IMR-90 (cell line): ENCODE data around the gene CYTH1. TPM values are rescaled to one million over a fixed set of nuclear protein-coding genes. Genes with fewer than 3 reads are reported as not detected.

Experiments used
- ATAC-seq: fragments of 200-7000 bp; cut with Tn5 transposase; 2 replicates; pipeline ENCODE4 v1.9.1; 2020; ENCODE audit warnings: low read depth, mild to moderate bottlenecking, moderate library complexity
- BruUV-seq: library from RNA; stranded (reverse); fragments of 400-500 nt; replicated peaks from 2 replicates; lab custom pipeline; 2021; lab: Mats Ljungman, UMichigan
- CTCF ChIA-PET: fragments of 300-600 bp; formaldehyde crosslinking; extraction: SDS; loops from one replicate; lab custom pipeline; 2021; ENCODE audit warnings: antibody characterized with exemption; lab: Yijun Ruan, JAX
- POLR2A ChIA-PET: fragments of 300-600 bp; sonication (Branson Sonifier 250); formaldehyde crosslinking; loops from one replicate; lab custom pipeline; 2022; ENCODE audit warnings: antibody characterized with exemption; ENCODE audit not compliant: unreplicated experiment; lab: Charles Lee
- DNase-seq: peaks from one replicate; pipeline ENCODE4 v3.0.0; 2013
- H2AFZ ChIP-seq: replicated peaks from 2 replicates; pipeline ENCODE3; 2013; ENCODE audit warnings: low read length, mild to moderate bottlenecking; ENCODE audit not compliant: poor library complexity
- H2AK5ac ChIP-seq: 2 replicates; pipeline ENCODE4 v1.6.1; 2013; ENCODE audit warnings: low read depth, low read length, inconsistent platforms
- H2AK9ac ChIP-seq: replicated peaks from 2 replicates; pipeline ENCODE3; 2013; ENCODE audit warnings: mild to moderate bottlenecking, low read depth, low read length, moderate library complexity; ENCODE audit not compliant: poor library complexity
- H2BK120ac ChIP-seq: 2 replicates; pipeline ENCODE4 v1.6.1; 2013; ENCODE audit warnings: low read depth, low read length, inconsistent platforms
- H2BK15ac ChIP-seq: 3 replicates; pipeline ENCODE4 v1.6.1; 2013; ENCODE audit warnings: low read depth, low read length, inconsistent platforms
- H2BK20ac ChIP-seq: 2 replicates; pipeline ENCODE4 v1.6.1; 2013; ENCODE audit warnings: low read depth, mild to moderate bottlenecking, inconsistent platforms, low read length, moderate library complexity
- H2BK5ac ChIP-seq: 2 replicates; pipeline ENCODE4 v1.6.1; 2013; ENCODE audit warnings: mild to moderate bottlenecking, low read depth, low read length, inconsistent platforms; ENCODE audit not compliant: poor library complexity, severe bottlenecking
- H3K14ac ChIP-seq: replicated peaks from 2 replicates; pipeline ENCODE4 v1.6.1; 2013; ENCODE audit warnings: low read depth, low read length, inconsistent platforms
- H3K18ac ChIP-seq: 2 replicates; pipeline ENCODE4 v1.6.1; 2013; ENCODE audit warnings: low read depth, low read length, control low read depth
- H3K23ac ChIP-seq: 2 replicates; pipeline ENCODE4 v1.6.1; 2013; ENCODE audit warnings: low read depth, low read length, inconsistent platforms
- H3K27ac ChIP-seq: 2 replicates; pipeline ENCODE4 v1.5.1; 2013; ENCODE audit warnings: mild to moderate bottlenecking, control low read depth, low read length; ENCODE audit not compliant: insufficient read depth
- H3K27me3 ChIP-seq: 2 replicates; pipeline ENCODE4 v1.6.1; 2013; ENCODE audit warnings: low read length; ENCODE audit not compliant: control insufficient read depth, insufficient read depth
- H3K36me3 ChIP-seq: 2 replicates; pipeline ENCODE4 v1.6.1; 2013; ENCODE audit warnings: low read length, mixed read lengths; ENCODE audit not compliant: control insufficient read depth, insufficient read depth
- H3K4ac ChIP-seq: 2 replicates; pipeline ENCODE4 v1.6.1; 2013; ENCODE audit warnings: low read depth, low read length, inconsistent platforms
- H3K4me1 ChIP-seq: 2 replicates; pipeline ENCODE4 v1.6.1; 2013; ENCODE audit warnings: low read length, mixed read lengths; ENCODE audit not compliant: control insufficient read depth, insufficient read depth
- H3K4me2 ChIP-seq: 2 replicates; pipeline ENCODE4 v1.6.1; 2013; ENCODE audit warnings: low read depth, mild to moderate bottlenecking, control low read depth, low read length, moderate library complexity
- H3K4me3 ChIP-seq: 2 replicates; pipeline ENCODE4 v1.5.1; 2013; ENCODE audit warnings: low read depth, mild to moderate bottlenecking, control low read depth, low read length, moderate library complexity; ENCODE audit not compliant: insufficient read depth
- H3K56ac ChIP-seq: 2 replicates; pipeline ENCODE4 v1.6.1; 2013; ENCODE audit warnings: low read length, inconsistent platforms; ENCODE audit not compliant: insufficient read depth; ENCODE audit errors: extremely low read depth
- H3K79me1 ChIP-seq, 2 experiments: 2 replicates each; pipeline ENCODE4 v1.6.1; 2013; ENCODE audit warnings: low read length in 2 of 2, inconsistent platforms in 1 of 2, low read depth in 1 of 2
- H3K9ac ChIP-seq: 2 replicates; pipeline ENCODE4 v1.6.1; 2013; ENCODE audit warnings: low read depth, low read length, control low read depth
- H3K9me1 ChIP-seq: 2 replicates; pipeline ENCODE4 v1.6.1; 2013; ENCODE audit warnings: low read length, inconsistent platforms; ENCODE audit not compliant: insufficient read depth
- H3K9me3 ChIP-seq: 2 replicates; pipeline ENCODE4 v1.6.1; 2013; ENCODE audit warnings: low read length; ENCODE audit not compliant: control insufficient read depth, insufficient read depth
- H4K20me1 ChIP-seq: 2 replicates; pipeline ENCODE4 v1.6.1; 2013; ENCODE audit warnings: low read length, inconsistent platforms; ENCODE audit not compliant: insufficient read depth
- H4K5ac ChIP-seq: 2 replicates; pipeline ENCODE4 v1.6.1; 2013; ENCODE audit warnings: mild to moderate bottlenecking, low read depth, low read length, control low read depth
- H4K8ac ChIP-seq, 2 experiments: 2 replicates each; pipeline ENCODE4 v1.6.1; 2013; ENCODE audit warnings: low read depth in 2 of 2, low read length in 2 of 2, control low read depth in 1 of 2, inconsistent platforms in 1 of 2
- H4K91ac ChIP-seq: 2 replicates; pipeline ENCODE4 v1.6.1; 2013; ENCODE audit warnings: low read depth, low read length, inconsistent platforms; ENCODE audit not compliant: insufficient read depth
- BHLHE40 ChIP-seq: fragments of 150-350 bp; IDR thresholded peaks from 2 replicates; pipeline ENCODE4 v1.6.1; 2016; ENCODE audit warnings: mild to moderate bottlenecking, low read depth, low read length
- CEBPB ChIP-seq: IDR thresholded peaks from 2 replicates; pipeline ENCODE4 v1.6.1; 2012; ENCODE audit warnings: low read depth, low read length, improper control_type of control experiment
- CHD1 ChIP-seq: IDR thresholded peaks from 2 replicates; pipeline ENCODE4 v1.6.1; 2012; ENCODE audit warnings: low read depth, low read length, improper control_type of control experiment
- CTCF ChIP-seq: conservative IDR thresholded peaks from 2 replicates; pipeline ENCODE4 v1.5.1; 2012; ENCODE audit warnings: mild to moderate bottlenecking, low read depth, low read length, improper control_type of control experiment
- FOS ChIP-seq: fragments of 150-350 bp; IDR thresholded peaks from 2 replicates; pipeline ENCODE4 v1.6.1; 2016; ENCODE audit warnings: low read depth, low read length
- MAFK ChIP-seq: IDR thresholded peaks from 2 replicates; pipeline ENCODE4 v1.6.1; 2012; ENCODE audit warnings: low read depth, low read length, improper control_type of control experiment
- MAZ ChIP-seq: IDR thresholded peaks from 2 replicates; pipeline ENCODE4 v1.6.1; 2012; ENCODE audit warnings: low read depth, mild to moderate bottlenecking, low read length, improper control_type of control experiment, moderate library complexity, borderline replicate concordance
- MXI1 ChIP-seq: IDR thresholded peaks from 2 replicates; pipeline ENCODE4 v1.6.1; 2012; ENCODE audit warnings: low read depth, mild to moderate bottlenecking, low read length, moderate library complexity, borderline replicate concordance
- NFE2L2 ChIP-seq: fragments of 150-350 bp; IDR thresholded peaks from 2 replicates; pipeline ENCODE4 v1.6.1; 2016; ENCODE audit warnings: low read depth, mild to moderate bottlenecking, low read length
- POLR2A ChIP-seq: IDR thresholded peaks from 2 replicates; pipeline ENCODE4 v1.6.1; 2012; ENCODE audit warnings: mild to moderate bottlenecking, low read depth, low read length
- RAD21 ChIP-seq: IDR thresholded peaks from 2 replicates; pipeline ENCODE4 v1.6.1; 2012; ENCODE audit warnings: low read length, improper control_type of control experiment
- RCOR1 ChIP-seq: IDR thresholded peaks from 2 replicates; pipeline ENCODE4 v1.6.1; 2012; ENCODE audit warnings: mild to moderate bottlenecking, low read length, improper control_type of control experiment; ENCODE audit not compliant: insufficient replicate concordance
- RFX5 ChIP-seq: IDR thresholded peaks from 2 replicates; pipeline ENCODE4 v1.8.0; 2012; ENCODE audit warnings: low read depth, mild to moderate bottlenecking, low read length, moderate library complexity
- SMC3 ChIP-seq: fragments of 150-350 bp; IDR thresholded peaks from 2 replicates; pipeline ENCODE4 v1.6.1; 2016; ENCODE audit warnings: low read depth, mild to moderate bottlenecking, antibody characterized with exemption, low read length, moderate library complexity
- USF2 ChIP-seq: fragments of 150-350 bp; IDR thresholded peaks from 2 replicates; pipeline ENCODE4 v1.6.1; 2017; ENCODE audit warnings: mild to moderate bottlenecking, antibody characterized with exemption, low read length, low read depth
- WGBS, 2 experiments: methylation state at CpG; one replicate each; pipeline versions ENCODE4 v1.1.5 to v1.1.7; 2013; ENCODE audit warnings: missing lambda C conversion rate in 2 of 2; ENCODE audit not compliant: insufficient read length in 1 of 2; ENCODE audit errors: extremely low coverage in 2 of 2; 5-methylcytosine and 5-hydroxymethylcytosine counted together
- dilution Hi-C: fragments of 300-500 bp; cut with HindIII; formaldehyde crosslinking; loops from one replicate; pipeline ENCODE4 v1.14.3; 2018; ENCODE audit warnings: low sequenced_read_pairs; ENCODE audit not compliant: unreplicated experiment
- in situ Hi-C: fragments of 300-500 bp; cut with MboI; formaldehyde crosslinking; loops from 3 replicates; pipeline ENCODE4 v1.14.3; 2019; ENCODE audit warnings: low sequenced_read_pairs, inconsistent platforms, mixed read lengths
- intact Hi-C: fragments of 100-400 bp; cut with micrococcal nuclease; formaldehyde crosslinking; loops from 2 replicates; pipeline ENCODE4 v1.10.0; 2022
- polyA plus RNA-seq, 3 experiments: library from polyadenylated mRNA; depleted of rRNA; stranded (reverse); fragments of >200 nt; gene quantifications; 2 replicates each; pipeline ENCODE4 v1.2.3, GENCODE V29; 2012; ENCODE audit warnings: low replicate concordance in 1 of 3
- total RNA-seq: library from RNA; depleted of rRNA; stranded (reverse); fragments of >200 nt; gene quantifications from 2 replicates; pipeline ENCODE4 v1.2.3, GENCODE V29; 2012
- TF ChIP-seq, protein P1 (sequence below): fragments of 150-350 bp; IDR thresholded peaks from 2 replicates; pipeline ENCODE4 v1.6.1; 2016; ENCODE audit warnings: low read depth, mild to moderate bottlenecking, low read length, moderate library complexity, borderline replicate concordance

The CYTH1 gene
- total and polyA plus RNA-seq, 2 of the 4 experiments (the other 2 are of a cell fraction), result 7.9 to 12.4 TPM

DNA sequence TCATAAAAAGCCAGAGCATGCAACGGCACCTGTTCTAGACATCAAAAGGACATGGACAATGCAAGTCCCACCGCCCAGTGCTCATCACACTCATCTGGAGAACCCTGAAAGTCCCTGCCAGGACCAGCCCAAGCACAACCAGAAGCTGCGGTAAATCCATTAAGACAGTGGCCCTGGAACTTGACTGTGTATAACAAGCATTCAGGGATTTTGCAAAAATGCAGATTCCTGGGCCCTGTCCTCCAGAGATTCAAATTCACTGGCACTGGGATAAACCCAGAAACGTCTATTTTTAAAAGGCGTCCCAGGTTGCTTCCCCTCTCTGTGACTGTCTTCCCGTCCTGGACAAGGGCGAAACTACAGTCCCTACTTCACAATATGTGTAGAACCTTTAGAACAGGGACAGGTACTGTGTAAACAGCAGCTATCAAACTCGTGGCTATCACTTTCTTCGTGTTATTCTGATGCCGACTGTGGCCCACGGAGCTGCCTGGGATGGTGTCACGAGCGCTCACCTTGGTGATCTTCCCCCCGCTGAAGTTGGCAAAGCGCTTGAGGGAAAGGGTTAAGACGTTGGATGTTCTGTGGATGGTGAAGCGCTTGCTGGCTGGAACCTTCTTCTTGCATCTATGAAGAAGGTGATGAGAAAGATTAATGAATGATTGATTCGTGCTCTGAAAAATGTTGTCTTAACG is 36.2 kb upstream of the CYTH1 start:
- ChIA-PET CTCF (no interaction called here), POLR2A (interaction anchor here (0.5 kb wide), 1 partner anchor 16 kb away, joined by 3 read pairs; no protein-coding TSS in a partner anchor)
- dilution Hi-C loops (no loop called here), in situ Hi-C loops (no loop called here), intact Hi-C loops (no loop called here)
- DNase-seq, result no peak
- peaks cover 12% of the 10 kb centered on the region for H3K4me1 ChIP-seq
- no peak overlapping the region; the same call in 1 of the 2 replicates for H3K23ac ChIP-seq
- no peak overlapping the region for H4K5ac ChIP-seq
- H2AK5ac ChIP-seq, result no peak overlapping the region
- no TSS peak for BruUV-seq
- H3K9me1 ChIP-seq, result peaks cover 8% of the 10 kb centered on the region
- H3K4ac ChIP-seq, result no peak overlapping the region
- H4K8ac ChIP-seq, result no peak overlapping the region
- no peaks in the 10 kb centered on the region for H3K27me3 ChIP-seq
- H3K9ac ChIP-seq, result no peak overlapping the region
- peaks cover 30 to 80% of the 10 kb centered on the region in 2 experiments for H3K79me1 ChIP-seq
- peaks cover 64% of the 10 kb centered on the region for H3K36me3 ChIP-seq
- H4K91ac ChIP-seq, result no peak overlapping the region
- H2BK15ac ChIP-seq, result no peak overlapping the region
- H2AFZ ChIP-seq, result no peak overlapping the region
- H3K9me3 ChIP-seq, result no peaks in the 10 kb centered on the region
- ATAC-seq, result no peak
- no peak overlapping the region for H3K14ac ChIP-seq
- no peak overlapping the region for H3K4me3 ChIP-seq
- no peak overlapping the region for H3K56ac ChIP-seq
- H2AK9ac ChIP-seq, result no peak overlapping the region
- H2BK5ac ChIP-seq, result peak overlapping the region; percentile 16
- H3K18ac ChIP-seq, result no peak overlapping the region
- TF ChIP-seq POLR2A (no peak), MAFK (no peak), BHLHE40 (no peak), MXI1 (no peak), RAD21 (no peak), CEBPB (no peak), RFX5 (no peak), FOS (no peak), CHD1 (no peak), RCOR1 (no peak), NFE2L2 (no peak), CTCF (no peak), SMC3 (no peak), USF2 (no peak), MAZ (no peak)
- TF ChIP-seq, protein P1, sequence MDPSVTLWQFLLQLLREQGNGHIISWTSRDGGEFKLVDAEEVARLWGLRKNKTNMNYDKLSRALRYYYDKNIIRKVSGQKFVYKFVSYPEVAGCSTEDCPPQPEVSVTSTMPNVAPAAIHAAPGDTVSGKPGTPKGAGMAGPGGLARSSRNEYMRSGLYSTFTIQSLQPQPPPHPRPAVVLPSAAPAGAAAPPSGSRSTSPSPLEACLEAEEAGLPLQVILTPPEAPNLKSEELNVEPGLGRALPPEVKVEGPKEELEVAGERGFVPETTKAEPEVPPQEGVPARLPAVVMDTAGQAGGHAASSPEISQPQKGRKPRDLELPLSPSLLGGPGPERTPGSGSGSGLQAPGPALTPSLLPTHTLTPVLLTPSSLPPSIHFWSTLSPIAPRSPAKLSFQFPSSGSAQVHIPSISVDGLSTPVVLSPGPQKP, result no peak
- H3K27ac ChIP-seq, result no peak overlapping the region
- no peak overlapping the region for H3K4me2 ChIP-seq
- no peak overlapping the region for H2BK20ac ChIP-seq
- H4K20me1 ChIP-seq, result peaks cover 6% of the 10 kb centered on the region
- WGBS, 2 experiments, result 100% methylated on average over 2 of the region's 19 CpGs; no CpG with 5 or more reads in 1 of the 2 experiments
- no peak overlapping the region for H2BK120ac ChIP-seq
